CD4-positive, CD25-positive, alpha-beta regulatory T cell (primary cell): Measurements from ENCODE around the gene BCAS1. TPM values are rescaled to one million over a fixed set of nuclear protein-coding genes. Genes with fewer than 3 reads are reported as not detected.
A peak's percentile ranks its signal among the peaks of the same experiment; 100 is the strongest.

Experiments
- ATAC-seq, 2 donors: fragments of 150-1000 bp; cut with Tn5 transposase; one replicate each; pipeline ENCODE4 v1.10.0; 2021; ENCODE audit warnings: low read depth in 2 of 2, moderate number of reproducible peaks in 2 of 2, moderate library complexity in 1 of 2
- DNase-seq, 3 donors: peaks; one replicate each; pipeline versions ENCODE4 v3.0.0 to v3.0.0-alpha.2; 2012 to 2022; ENCODE audit warnings: mixed read lengths in 1 of 3
- H3K27ac ChIP-seq: one replicate; pipeline ENCODE4 v1.7.0; 2013; ENCODE audit warnings: mild to moderate bottlenecking, low read length; ENCODE audit not compliant: insufficient read depth, poor library complexity, severe bottlenecking
- H3K27me3 ChIP-seq: one replicate; pipeline ENCODE4 v1.7.0; 2013; ENCODE audit warnings: low read length; ENCODE audit not compliant: control insufficient read depth, insufficient read depth
- H3K36me3 ChIP-seq: one replicate; pipeline ENCODE4 v1.7.0; 2013; ENCODE audit warnings: mild to moderate bottlenecking, low read length, moderate library complexity; ENCODE audit not compliant: control insufficient read depth, insufficient read depth
- H3K4me1 ChIP-seq: 2 replicates; pipeline ENCODE4 v1.7.0; 2013; ENCODE audit warnings: mild to moderate bottlenecking, low read length; ENCODE audit not compliant: insufficient read depth, control insufficient read depth, poor library complexity, severe bottlenecking
- H3K4me3 ChIP-seq: one replicate; pipeline ENCODE4 v1.7.0; 2013; ENCODE audit warnings: low read depth, mild to moderate bottlenecking, low read length, moderate library complexity
- H3K9me3 ChIP-seq, 2 experiments: 1 replicate in 1 of 2; 2 replicates in 1 of 2; pipeline ENCODE4 v1.7.0; 2013; ENCODE audit warnings: low read length in 2 of 2, mild to moderate bottlenecking in 1 of 2, moderate library complexity in 1 of 2; ENCODE audit not compliant: control insufficient read depth in 2 of 2
- H3K27ac Mint-ChIP-seq, 3 donors: one replicate each; pipeline ENCODE4 v1.8.0; 2020 to 2022; ENCODE audit warnings: mild to moderate bottlenecking in 3 of 3, mixed read lengths in 3 of 3, moderate library complexity in 2 of 3
- H3K27me3 Mint-ChIP-seq: one replicate; pipeline ENCODE4 v1.8.0; 2022; ENCODE audit warnings: mild to moderate bottlenecking, mixed read lengths
- H3K36me3 Mint-ChIP-seq: one replicate; pipeline ENCODE4 v1.8.0; 2020; ENCODE audit warnings: mixed read lengths
- H3K4me1 Mint-ChIP-seq, 4 donors: one replicate each; pipeline ENCODE4 v1.8.0; 2020 to 2022; ENCODE audit warnings: mixed read lengths in 4 of 4, mild to moderate bottlenecking in 1 of 4
- H3K4me3 Mint-ChIP-seq, 4 donors: one replicate each; pipeline ENCODE4 v1.8.0; 2020 to 2022; ENCODE audit warnings: mild to moderate bottlenecking in 4 of 4, mixed read lengths in 4 of 4, moderate library complexity in 3 of 4
- H3K9me3 Mint-ChIP-seq, 7 donors: one replicate each; pipeline ENCODE4 v1.8.0; 2020 to 2022; ENCODE audit warnings: mixed read lengths in 7 of 7, mild to moderate bottlenecking in 3 of 7, moderate library complexity in 2 of 7
- polyA plus RNA-seq, 4 donors: library from polyadenylated mRNA; unstranded; fragments of 300-500 nt; fragmentation: Illumina TruSeq; gene quantifications; one replicate each; pipeline ENCODE4 v1.2.3, GENCODE V29; 2021
- total RNA-seq: library from RNA; stranded (reverse); gene quantifications from one replicate; pipeline ENCODE4 v1.2.3, GENCODE V29; 2022

The BCAS1 gene
- total and polyA plus RNA-seq, 5 donors from 2014 or later = 0.81 to 17.3 (median 12.9) TPM

GRCh38 chr20:54091120-54091480 lies 20.7 kb upstream of the BCAS1 start:
- no peak overlapping the region for H3K27ac ChIP-seq
- H3K36me3 ChIP-seq = no peaks in the 10 kb centered on the region
- H3K4me3 ChIP-seq = no peak overlapping the region
- H3K9me3 ChIP-seq = no peaks in the 10 kb centered on the region
- Mint-ChIP-seq H3K27me3 (no peaks in the 10 kb centered on the region), H3K27ac (no peak overlapping the region), H3K36me3 (no peaks in the 10 kb centered on the region), H3K4me3 (no peak overlapping the region), H3K4me1 (no peaks in the 10 kb centered on the region), H3K9me3 (no peaks in the 10 kb centered on the region)
- ATAC-seq (no peak), DNase-seq (no peak)
- H3K27me3 ChIP-seq = peaks cover 3% of the 10 kb centered on the region
- H3K4me1 ChIP-seq = no peaks in the 10 kb centered on the region

GRCh38 chr20:54090230-54091119 lies 20.1 kb upstream of the BCAS1 start:
- no peaks in the 10 kb centered on the region for H3K9me3 ChIP-seq
- Mint-ChIP-seq H3K27ac (no peak overlapping the region), H3K4me3 (no peak overlapping the region), H3K9me3 (no peaks in the 10 kb centered on the region), H3K4me1 (no peaks in the 10 kb centered on the region), H3K36me3 (no peaks in the 10 kb centered on the region), H3K27me3 (no peaks in the 10 kb centered on the region)
- H3K27me3 ChIP-seq = peaks cover 3% of the 10 kb centered on the region
- H3K4me3 ChIP-seq = no peak overlapping the region
- no peaks in the 10 kb centered on the region for H3K36me3 ChIP-seq
- ATAC-seq = no peak
- no peak for DNase-seq
- no peak overlapping the region for H3K27ac ChIP-seq
- no peaks in the 10 kb centered on the region for H3K4me1 ChIP-seq

- Mint-ChIP-seq H3K27me3 (no peaks in the 10 kb centered on the region), H3K27ac (peak overlapping the region in 1 of 3 donors; percentile 61), H3K4me3 (no peak overlapping the region), H3K9me3 (peaks cover 0 to 5% (median 0%) of the 10 kb centered on the region in 7 donors), H3K4me1 (peaks cover 0 to 5% (median 0%) of the 10 kb centered on the region in 4 donors), H3K36me3 (peaks cover 3% of the 10 kb centered on the region)
- Histone ChIP-seq H3K4me1 (no peaks in the 10 kb centered on the region), H3K4me3 (no peak overlapping the region), H3K36me3 (no peaks in the 10 kb centered on the region), H3K9me3 (no peaks in the 10 kb centered on the region), H3K27me3 (peaks cover 3% of the 10 kb centered on the region), H3K27ac (no peak overlapping the region)
- ATAC-seq (no peak), DNase-seq (no peak)
These were observed 18.0 kb upstream of the BCAS1 start for GRCh38 chr20:54088430-54088829.

GRCh38 chr20:54086507-54087039 lies 16.2 kb upstream of the BCAS1 start:
- Histone ChIP-seq H3K4me1 (no peaks in the 10 kb centered on the region), H3K36me3 (no peaks in the 10 kb centered on the region), H3K4me3 (no peak overlapping the region), H3K27me3 (peaks cover 3% of the 10 kb centered on the region), H3K9me3 (no peaks in the 10 kb centered on the region), H3K27ac (no peak overlapping the region)
- H3K27ac Mint-ChIP-seq = no peak overlapping the region
- H3K9me3 Mint-ChIP-seq = peaks cover 0 to 6% (median 0%) of the 10 kb centered on the region in 7 donors
- H3K4me1 Mint-ChIP-seq = peaks cover 0 to 7% (median 0%) of the 10 kb centered on the region in 4 donors
- DNase-seq (no peak), ATAC-seq (no peak)
- peaks cover 3% of the 10 kb centered on the region for H3K36me3 Mint-ChIP-seq
- H3K27me3 Mint-ChIP-seq = no peaks in the 10 kb centered on the region
- no peak overlapping the region for H3K4me3 Mint-ChIP-seq

GRCh38 chr20:54085910-54086309 lies 15.5 kb upstream of the BCAS1 start:
- DNase-seq (no peak), ATAC-seq (no peak)
- Histone ChIP-seq H3K27ac (no peak overlapping the region), H3K9me3 (no peaks in the 10 kb centered on the region), H3K27me3 (peaks cover 3% of the 10 kb centered on the region), H3K36me3 (no peaks in the 10 kb centered on the region), H3K4me1 (no peaks in the 10 kb centered on the region), H3K4me3 (no peak overlapping the region)
- Mint-ChIP-seq H3K27me3 (no peaks in the 10 kb centered on the region), H3K4me1 (peaks cover 0 to 10% (median under 1%) of the 10 kb centered on the region in 4 donors), H3K9me3 (peaks cover 0 to 9% (median 0%) of the 10 kb centered on the region in 7 donors), H3K27ac (no peak overlapping the region), H3K4me3 (no peak overlapping the region), H3K36me3 (peaks cover 3% of the 10 kb centered on the region)

GRCh38 chr20:54085425-54085824 lies 15.0 kb upstream of the BCAS1 start:
- no peaks in the 10 kb centered on the region for H3K36me3 ChIP-seq
- Mint-ChIP-seq H3K4me3 (no peak overlapping the region), H3K9me3 (peaks cover 0 to 9% (median 0%) of the 10 kb centered on the region in 7 donors), H3K4me1 (peaks cover 0 to 10% (median 2%) of the 10 kb centered on the region in 4 donors), H3K27ac (no peak overlapping the region), H3K36me3 (peaks cover 3% of the 10 kb centered on the region), H3K27me3 (no peaks in the 10 kb centered on the region)
- H3K4me1 ChIP-seq = no peaks in the 10 kb centered on the region
- H3K27me3 ChIP-seq = peaks cover 3% of the 10 kb centered on the region
- no peak for ATAC-seq
- H3K27ac ChIP-seq = no peak overlapping the region
- H3K4me3 ChIP-seq = no peak overlapping the region
- no peak for DNase-seq
- H3K9me3 ChIP-seq = no peaks in the 10 kb centered on the region

GRCh38 chr20:54084727-54085388 lies 14.5 kb upstream of the BCAS1 start:
- no peaks in the 10 kb centered on the region for H3K9me3 ChIP-seq
- no peak overlapping the region for H3K4me3 ChIP-seq
- H3K36me3 Mint-ChIP-seq = peaks cover 3% of the 10 kb centered on the region
- H3K9me3 Mint-ChIP-seq = peaks cover 0 to 9% (median 0%) of the 10 kb centered on the region in 7 donors
- DNase-seq = no peak
- no peak overlapping the region for H3K27ac ChIP-seq
- H3K27me3 ChIP-seq = peaks cover 3% of the 10 kb centered on the region
- no peaks in the 10 kb centered on the region for H3K36me3 ChIP-seq
- no peaks in the 10 kb centered on the region for H3K27me3 Mint-ChIP-seq
- no peak for ATAC-seq
- H3K27ac Mint-ChIP-seq = peak overlapping the region in 1 of 3 donors; percentile 34
- H3K4me3 Mint-ChIP-seq = no peak overlapping the region
- H3K4me1 Mint-ChIP-seq = peaks cover 0 to 10% (median 2%) of the 10 kb centered on the region in 4 donors
- H3K4me1 ChIP-seq = no peaks in the 10 kb centered on the region
